8988T (cell line): Measurements from ENCODE around the gene DACT2.
"Not testable (repeated sequence)": the region's sequence is repeated elsewhere in the genome, so short reads cannot be mapped to it uniquely, and the experiment has no call there.

Experiments used
- DNase-seq: peaks from one replicate; pipeline ENCODE4 v3.0.0; 2011

Gene DACT2

GRCh38 chr6:168300975-168301647, 18.5 kb downstream of the DACT2 start:
- no peak for DNase-seq

- DNase-seq: no peak
Measured at GRCh38 chr6:168299541-168300511, 19.8 kb downstream of the DACT2 start.

- no peak for DNase-seq
Measured at GRCh38 chr6:168297643-168298042, 21.9 kb downstream of the DACT2 start.

GRCh38 chr6:168294901-168295300, 24.7 kb downstream of the DACT2 start:
- DNase-seq: no peak

GRCh38 chr6:168293636-168294530, 25.7 kb downstream of the DACT2 start:
- no peak for DNase-seq

- no peak for DNase-seq
Measured at GRCh38 chr6:168292826-168293225, 26.8 kb downstream of the DACT2 start.

- no peak for DNase-seq
Measured at GRCh38 chr6:168291450-168291849, 28.1 kb downstream of the DACT2 start.

- DNase-seq: no peak
Measured at GRCh38 chr6:168290095-168290494, 29.5 kb downstream of the DACT2 start.

- DNase-seq: no peak
Measured at GRCh38 chr6:168289571-168289962, 30.0 kb downstream of the DACT2 start.

GRCh38 chr6:168288781-168289570, 30.6 kb downstream of the DACT2 start:
- DNase-seq: no peak

- DNase-seq: not testable (repeated sequence)
Measured at GRCh38 chr6:168287460-168287859, 32.1 kb downstream of the DACT2 start.

- not testable (repeated sequence) for DNase-seq
Measured at GRCh38 chr6:168286771-168287446, 32.7 kb downstream of the DACT2 start.

GRCh38 chr6:168286116-168286515, 33.5 kb downstream of the DACT2 start:
- DNase-seq: no peak

- no peak for DNase-seq
Measured at GRCh38 chr6:168285456-168285855, 34.1 kb downstream of the DACT2 start.

- no peak for DNase-seq
Measured at GRCh38 chr6:168284187-168284586, 35.4 kb downstream of the DACT2 start.

GRCh38 chr6:168283686-168284025, 35.9 kb downstream of the DACT2 start:
- DNase-seq: no peak

GRCh38 chr6:168282985-168283685, 36.4 kb downstream of the DACT2 start:
- no peak for DNase-seq

GRCh38 chr6:168281826-168282225, 37.8 kb downstream of the DACT2 start:
- no peak for DNase-seq

GRCh38 chr6:168281314-168281713, 38.3 kb downstream of the DACT2 start:
- DNase-seq: not testable (repeated sequence)

GRCh38 chr6:168280899-168281245, 38.7 kb downstream of the DACT2 start:
- DNase-seq: no peak
